OCI-LY7 (cell line): ENCODE measurements around the gene RFX5. TPM values are rescaled to one million over a fixed set of nuclear protein-coding genes. Genes with fewer than 3 reads are reported as not detected.

Experiments
- BruUV-seq: library from RNA; stranded (reverse); fragments of 400-500 nt; replicated peaks from 2 replicates; lab custom pipeline; 2021; lab: Mats Ljungman, UMichigan
- CTCF ChIA-PET: fragments of 300-600 bp; sonication (Branson Sonifier 250); formaldehyde crosslinking; loops from one replicate; lab custom pipeline; 2022; ENCODE audit warnings: antibody characterized with exemption; ENCODE audit not compliant: unreplicated experiment; lab: Charles Lee
- POLR2A ChIA-PET: fragments of 300-600 bp; sonication (Branson Sonifier 250); formaldehyde crosslinking; loops from one replicate; lab custom pipeline; 2022; ENCODE audit warnings: antibody characterized with exemption; lab: Charles Lee
- DNase-seq: peaks from one replicate; pipeline ENCODE4 v3.0.0-alpha.2; 2015; ENCODE audit warnings: low spot score
- H2AFZ ChIP-seq: fragments of 200-600 bp; sonication (generic), shearing (Covaris generic); 2 replicates; pipeline ENCODE4 v1.6.1; 2014; ENCODE audit warnings: mild to moderate bottlenecking, antibody characterized with exemption, low read length, moderate library complexity
- H3K27ac ChIP-seq: fragments of 200-600 bp; sonication (generic); 2 replicates; pipeline ENCODE4 v1.5.1; 2014; ENCODE audit warnings: mixed run types, low read depth, mild to moderate bottlenecking, moderate library complexity, low read length, inconsistent platforms; ENCODE audit not compliant: poor library complexity, severe bottlenecking
- H3K36me3 ChIP-seq: fragments of 200-600 bp; sonication (generic); 2 replicates; pipeline ENCODE4 v1.6.1; 2014; ENCODE audit warnings: mild to moderate bottlenecking, antibody characterized with exemption, low read length, moderate library complexity, mixed read lengths; ENCODE audit not compliant: insufficient read depth
- H3K4me1 ChIP-seq: fragments of 200-600 bp; sonication (generic); 2 replicates; pipeline ENCODE4 v1.5.1; 2014; ENCODE audit warnings: mild to moderate bottlenecking, low read length; ENCODE audit not compliant: insufficient read depth, poor library complexity, severe bottlenecking
- H3K4me2 ChIP-seq: fragments of 200-600 bp; sonication (generic); 2 replicates; pipeline ENCODE4 v1.6.1; 2014; ENCODE audit warnings: mild to moderate bottlenecking, low read length
- H3K4me3 ChIP-seq: fragments of 200-600 bp; sonication (generic); 2 replicates; pipeline ENCODE4 v1.5.1; 2014; ENCODE audit warnings: mild to moderate bottlenecking, low read depth, low read length; ENCODE audit not compliant: poor library complexity, severe bottlenecking
- H3K79me2 ChIP-seq: fragments of 200-600 bp; sonication (generic); 2 replicates; pipeline ENCODE4 v1.6.1; 2016; ENCODE audit warnings: low read depth, mild to moderate bottlenecking, low read length, moderate library complexity, mixed read lengths; ENCODE audit not compliant: insufficient read depth
- H3K9me2 ChIP-seq: fragments of 200-600 bp; sonication (generic); 2 replicates; pipeline ENCODE4 v1.6.1; 2016; ENCODE audit warnings: mild to moderate bottlenecking, low read length, mixed read lengths; ENCODE audit not compliant: insufficient read depth
- H3K9me3 ChIP-seq: fragments of 200-600 bp; sonication (generic); 2 replicates; pipeline ENCODE4 v1.6.1; 2014; ENCODE audit warnings: mild to moderate bottlenecking, mixed run types, low read length, mixed read lengths
- H4K20me1 ChIP-seq: fragments of 200-600 bp; sonication (generic); 2 replicates; pipeline ENCODE4 v1.6.1; 2014; ENCODE audit warnings: mild to moderate bottlenecking, antibody characterized with exemption, low read length, moderate library complexity, mixed read lengths; ENCODE audit not compliant: insufficient read depth
- EZH2phosphoT487 ChIP-seq: fragments of 200-600 bp; sonication (generic); IDR thresholded peaks from 2 replicates; pipeline ENCODE4 v1.6.1; 2018; ENCODE audit warnings: low read depth, borderline replicate concordance, mild to moderate bottlenecking, mixed run types, antibody characterized with exemption, low read length, moderate library complexity, mixed read lengths
- intact Hi-C: fragments of 100-400 bp; cut with micrococcal nuclease; formaldehyde crosslinking; loops from one replicate; pipeline ENCODE4 v1.10.0; 2022; ENCODE audit not compliant: unreplicated experiment
- total RNA-seq, 2 experiments: library from RNA; depleted of rRNA in 1 of 2; stranded (reverse); fragments of >200 nt in 1 of 2; shearing (Covaris generic) in 1 of 2; gene quantifications; 2 replicates each; pipeline ENCODE4 v1.2.3, GENCODE V29; 2014 to 2022
- TF ChIP-seq, protein P1 (sequence below): fragments of 200-600 bp; sonication (generic); conservative IDR thresholded peaks from 2 replicates; pipeline ENCODE4 v1.5.1; 2014; ENCODE audit warnings: mild to moderate bottlenecking, antibody characterized with exemption, low read length, moderate library complexity, mixed read lengths

Gene RFX5
- total RNA-seq, 2 experiments from 2014 or later = 99.7 to 115 TPM

DNA sequence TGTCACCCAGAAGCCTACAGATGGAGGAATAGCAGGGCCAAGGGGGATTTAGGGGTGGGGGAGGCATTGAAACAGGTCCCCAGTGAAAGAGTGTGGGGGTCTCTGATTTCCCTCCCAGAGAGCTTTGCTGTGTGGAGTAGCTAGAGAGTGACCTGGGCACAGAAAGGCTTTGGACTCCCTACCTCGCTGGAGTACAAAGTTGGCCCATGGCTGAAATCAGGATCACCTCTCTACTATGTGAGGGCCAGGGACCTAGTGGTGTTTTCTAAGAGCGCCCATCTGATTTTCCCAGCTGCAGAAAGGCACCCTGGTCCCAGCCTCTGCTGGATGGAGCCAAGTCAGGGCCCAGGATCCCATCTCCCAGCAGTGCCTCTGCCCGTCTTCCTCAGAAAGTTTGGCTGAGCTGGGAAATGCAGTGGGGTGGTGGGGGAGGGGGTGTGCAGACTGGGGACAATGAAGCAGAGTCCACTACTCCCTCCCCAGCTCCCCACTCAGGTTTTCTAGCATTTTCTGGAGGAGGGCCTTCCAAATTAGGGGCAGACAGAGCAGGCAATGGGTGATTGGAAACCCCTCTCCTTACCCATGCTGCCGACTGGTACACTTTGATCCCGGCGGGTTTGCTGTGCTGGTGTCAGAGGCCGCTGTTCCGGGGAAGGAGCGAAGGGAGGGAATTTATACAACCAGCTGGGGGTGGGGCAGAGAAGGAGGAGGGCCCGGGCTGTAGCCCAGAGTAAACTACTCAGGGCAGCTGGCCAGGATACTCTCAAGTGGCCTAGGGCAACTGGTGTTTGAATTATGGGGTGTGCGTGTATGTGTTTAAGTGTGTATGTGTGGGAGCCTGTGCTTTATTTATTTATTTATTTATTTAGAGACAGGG, 25.2 kb upstream of the RFX5 start, which contains the start of gene SELENBP1:
Gene SELENBP1, minus strand, starts transcription at position 648 of the 877 bp plus-strand sequence. Its CDS starts 64 bp downstream, at position 584.
- intact Hi-C loops = no loop called here
- CTCF ChIA-PET = interaction anchor here (0.6 kb wide), 1 partner anchor 353 kb away, joined by 3 read pairs; no protein-coding TSS in a partner anchor
- H3K4me1 ChIP-seq = peaks cover 6% of the 10 kb centered on the region
- no peaks in the 10 kb centered on the region for H4K20me1 ChIP-seq
- no peak for DNase-seq
- TF ChIP-seq, protein P1, sequence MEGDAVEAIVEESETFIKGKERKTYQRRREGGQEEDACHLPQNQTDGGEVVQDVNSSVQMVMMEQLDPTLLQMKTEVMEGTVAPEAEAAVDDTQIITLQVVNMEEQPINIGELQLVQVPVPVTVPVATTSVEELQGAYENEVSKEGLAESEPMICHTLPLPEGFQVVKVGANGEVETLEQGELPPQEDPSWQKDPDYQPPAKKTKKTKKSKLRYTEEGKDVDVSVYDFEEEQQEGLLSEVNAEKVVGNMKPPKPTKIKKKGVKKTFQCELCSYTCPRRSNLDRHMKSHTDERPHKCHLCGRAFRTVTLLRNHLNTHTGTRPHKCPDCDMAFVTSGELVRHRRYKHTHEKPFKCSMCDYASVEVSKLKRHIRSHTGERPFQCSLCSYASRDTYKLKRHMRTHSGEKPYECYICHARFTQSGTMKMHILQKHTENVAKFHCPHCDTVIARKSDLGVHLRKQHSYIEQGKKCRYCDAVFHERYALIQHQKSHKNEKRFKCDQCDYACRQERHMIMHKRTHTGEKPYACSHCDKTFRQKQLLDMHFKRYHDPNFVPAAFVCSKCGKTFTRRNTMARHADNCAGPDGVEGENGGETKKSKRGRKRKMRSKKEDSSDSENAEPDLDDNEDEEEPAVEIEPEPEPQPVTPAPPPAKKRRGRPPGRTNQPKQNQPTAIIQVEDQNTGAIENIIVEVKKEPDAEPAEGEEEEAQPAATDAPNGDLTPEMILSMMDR = no peak
- TF ChIP-seq EZH2phosphoT487 = no peak
- POLR2A ChIA-PET = interaction anchor here (0.7 to 1.5 kb wide), 4 partner anchors 12 to 22 kb away, joined by 3 to 9 read pairs (median 7); no protein-coding TSS in a partner anchor
- BruUV-seq = no TSS peak
- H3K79me2 ChIP-seq = no peaks in the 10 kb centered on the region
- no peak within 1 kb of the TSS for H3K4me2 ChIP-seq
- no peak within 1 kb of the TSS for H3K4me3 ChIP-seq
- H2AFZ ChIP-seq = no peak within 1 kb of the TSS
- H3K9me2 ChIP-seq = no peaks in the 10 kb centered on the region
- no peak within 1 kb of the TSS for H3K27ac ChIP-seq
- no peaks in the 10 kb centered on the region for H3K36me3 ChIP-seq
- no peaks in the 10 kb centered on the region for H3K9me3 ChIP-seq

DNA sequence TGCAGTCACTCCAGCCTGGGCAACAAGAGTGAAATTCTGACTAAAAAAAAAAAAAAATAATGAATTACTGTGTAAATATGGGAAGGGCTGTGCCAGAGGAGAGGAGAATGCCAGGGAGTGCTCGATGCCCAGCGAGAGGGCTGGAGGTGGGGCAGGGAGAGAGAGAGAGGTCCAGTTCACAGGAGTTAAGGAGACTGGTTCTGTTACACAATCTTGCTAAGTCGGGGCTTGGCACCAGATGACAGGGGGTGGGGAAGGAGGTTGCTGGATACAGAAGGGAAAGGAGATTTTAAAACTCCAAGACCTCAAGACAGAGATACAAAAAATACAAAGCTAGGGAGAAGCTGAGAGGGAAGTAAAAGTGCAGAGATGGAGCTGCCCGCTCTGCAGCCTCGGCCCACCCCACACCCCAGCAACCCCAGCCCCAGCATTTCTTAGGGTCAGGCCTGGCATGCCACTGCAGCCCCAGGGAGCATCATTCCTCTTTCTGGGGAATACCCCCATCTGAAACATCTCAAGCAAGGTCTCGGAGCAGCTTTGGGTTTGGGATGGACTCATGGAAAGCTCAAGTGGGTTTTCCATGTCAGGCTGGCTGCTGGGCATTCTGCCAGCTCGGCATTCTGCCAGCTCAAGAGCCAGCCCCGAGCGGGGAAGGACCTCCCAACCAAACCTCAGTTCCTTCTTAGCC, 24.5 kb upstream of the RFX5 start:
- Histone ChIP-seq H3K27ac (no peak overlapping the region), H3K4me1 (peaks cover 6% of the 10 kb centered on the region), H3K9me2 (no peaks in the 10 kb centered on the region), H4K20me1 (no peaks in the 10 kb centered on the region), H3K9me3 (no peaks in the 10 kb centered on the region), H3K79me2 (no peaks in the 10 kb centered on the region), H2AFZ (no peak overlapping the region), H3K4me3 (no peak overlapping the region), H3K4me2 (no peak overlapping the region), H3K36me3 (no peaks in the 10 kb centered on the region)
- TF ChIP-seq EZH2phosphoT487 = no peak
- TF ChIP-seq, protein P1 = no peak
- no peak for DNase-seq
- POLR2A ChIA-PET = interaction anchor here (0.7 to 1.5 kb wide), 4 partner anchors 13 to 21 kb away, joined by 3 to 9 read pairs (median 7); no protein-coding TSS in a partner anchor
- intact Hi-C loops = no loop called here
- no TSS peak for BruUV-seq
- CTCF ChIA-PET = interaction anchor here (0.6 kb wide), 1 partner anchor 354 kb away, joined by 3 read pairs; no protein-coding TSS in a partner anchor
